GM18868 (cell line): ENCODE results near the gene REXO4.
"Not testable (repeated sequence)": the region's sequence is repeated elsewhere in the genome, so short reads cannot be mapped to it uniquely, and the experiment has no call there.

Experiments used
- ATAC-seq: cut with Tn5 transposase; IDR thresholded peaks from one replicate; pipeline ENCODE4 v1.9.1; 2021; ENCODE audit warnings: mild to moderate bottlenecking, moderate library complexity; ENCODE audit not compliant: unreplicated experiment

Gene REXO4

GRCh38 chr9:133451865-133452264 lies 34.1 kb upstream of the REXO4 start:
- ATAC-seq = not testable (repeated sequence)

DNA sequence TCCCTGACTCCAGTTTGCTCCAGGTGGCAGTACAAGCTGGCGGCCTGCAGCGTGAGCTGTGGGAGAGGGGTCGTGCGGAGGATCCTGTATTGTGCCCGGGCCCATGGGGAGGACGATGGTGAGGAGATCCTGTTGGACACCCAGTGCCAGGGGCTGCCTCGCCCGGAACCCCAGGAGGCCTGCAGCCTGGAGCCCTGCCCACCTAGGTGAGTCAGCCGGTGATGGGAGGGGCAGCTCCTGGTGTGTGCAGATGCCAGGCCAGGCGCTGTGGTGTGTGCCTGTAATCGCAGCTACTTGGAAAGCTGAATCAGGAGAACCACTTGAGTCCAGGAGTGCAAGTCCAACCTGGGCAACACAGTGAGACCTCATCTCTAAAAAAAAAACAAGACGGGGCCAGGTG lies 31.9 kb upstream of the REXO4 start:
- ATAC-seq = no peak

GRCh38 chr9:133448487-133448972 lies 30.7 kb upstream of the REXO4 start:
- no peak for ATAC-seq

GRCh38 chr9:133445293-133445969 lies 27.6 kb upstream of the REXO4 start:
- ATAC-seq = no peak

DNA sequence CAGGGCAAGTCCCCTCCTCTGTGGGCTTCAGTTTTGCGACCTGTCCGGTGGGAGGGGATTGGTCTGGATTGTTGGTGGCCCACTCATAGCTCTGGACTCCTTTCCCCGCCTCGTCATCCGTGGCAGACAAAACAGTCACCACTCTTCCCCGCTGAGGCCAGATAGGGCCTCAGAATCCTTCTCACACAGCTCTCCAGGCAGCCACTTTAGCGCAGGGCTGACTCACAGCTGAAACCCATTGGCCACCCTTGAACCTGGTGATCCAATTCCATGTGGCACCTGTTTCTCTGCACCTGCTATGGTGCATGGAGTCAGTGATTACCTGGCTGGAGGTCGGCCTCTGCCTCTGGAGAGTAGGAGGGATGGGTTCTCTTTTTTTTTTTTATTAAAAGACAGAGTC lies 26.2 kb upstream of the REXO4 start:
- ATAC-seq = no peak

DNA sequence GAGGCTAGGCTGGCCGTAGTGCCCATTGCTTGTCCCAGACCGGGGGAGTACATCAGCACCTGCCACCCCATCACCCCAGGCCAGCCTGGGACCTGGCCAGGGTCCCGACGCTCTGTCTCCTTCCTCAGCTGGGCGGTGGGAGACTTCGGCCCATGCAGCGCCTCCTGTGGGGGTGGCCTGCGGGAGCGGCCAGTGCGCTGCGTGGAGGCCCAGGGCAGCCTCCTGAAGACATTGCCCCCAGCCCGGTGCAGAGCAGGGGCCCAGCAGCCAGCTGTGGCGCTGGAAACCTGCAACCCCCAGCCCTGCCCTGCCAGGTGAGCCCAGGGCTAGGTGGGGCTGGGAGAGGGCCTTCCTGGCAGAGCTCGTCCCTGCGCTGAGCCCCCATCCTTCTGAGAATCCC lies 25.4 kb upstream of the REXO4 start:
- ATAC-seq = no peak

DNA sequence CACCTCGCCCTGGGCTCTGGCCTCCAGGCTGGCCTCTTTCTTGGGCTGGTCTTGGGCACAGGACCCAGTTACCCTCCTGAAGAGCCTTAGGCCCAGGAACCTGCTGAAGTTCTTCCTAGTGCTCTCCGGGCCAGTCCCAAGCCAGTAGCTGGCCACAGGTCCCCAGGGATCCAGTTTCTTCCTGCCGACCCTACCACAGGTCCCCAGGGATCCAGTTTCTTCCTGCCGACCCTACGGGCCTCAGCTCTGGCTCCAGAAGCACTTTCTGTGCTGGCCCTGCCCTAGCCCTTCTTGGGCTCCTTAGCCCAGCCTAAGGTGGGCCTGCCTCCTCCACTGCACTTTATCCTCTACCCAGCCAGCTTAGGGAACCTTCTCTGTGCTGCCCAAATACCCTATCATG lies 23.8 kb upstream of the REXO4 start:
- no peak for ATAC-seq

- peak; percentile 70 for ATAC-seq
Observed at GRCh38 chr9:133440874-133441273, 23.1 kb upstream of the REXO4 start.

DNA sequence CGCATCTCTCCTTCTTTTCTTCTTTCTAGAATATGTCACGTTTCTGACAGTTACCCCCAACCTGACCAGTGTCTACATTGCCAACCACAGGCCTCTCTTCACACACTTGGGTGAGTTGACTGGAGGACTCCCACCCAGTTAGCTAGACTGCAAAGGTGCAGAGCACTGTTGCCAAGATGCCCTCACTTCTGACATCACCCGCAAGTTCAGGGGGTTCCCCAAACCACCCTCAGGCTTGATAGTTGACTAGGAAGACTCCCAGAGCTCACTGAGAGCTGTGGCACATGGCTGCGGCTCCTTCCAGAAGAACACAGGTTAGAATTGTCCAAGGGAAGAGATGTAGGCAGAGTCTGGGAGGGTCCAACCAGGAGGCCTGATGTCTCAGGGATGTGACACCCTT lies 21.5 kb upstream of the REXO4 start:
- ATAC-seq = no peak

DNA sequence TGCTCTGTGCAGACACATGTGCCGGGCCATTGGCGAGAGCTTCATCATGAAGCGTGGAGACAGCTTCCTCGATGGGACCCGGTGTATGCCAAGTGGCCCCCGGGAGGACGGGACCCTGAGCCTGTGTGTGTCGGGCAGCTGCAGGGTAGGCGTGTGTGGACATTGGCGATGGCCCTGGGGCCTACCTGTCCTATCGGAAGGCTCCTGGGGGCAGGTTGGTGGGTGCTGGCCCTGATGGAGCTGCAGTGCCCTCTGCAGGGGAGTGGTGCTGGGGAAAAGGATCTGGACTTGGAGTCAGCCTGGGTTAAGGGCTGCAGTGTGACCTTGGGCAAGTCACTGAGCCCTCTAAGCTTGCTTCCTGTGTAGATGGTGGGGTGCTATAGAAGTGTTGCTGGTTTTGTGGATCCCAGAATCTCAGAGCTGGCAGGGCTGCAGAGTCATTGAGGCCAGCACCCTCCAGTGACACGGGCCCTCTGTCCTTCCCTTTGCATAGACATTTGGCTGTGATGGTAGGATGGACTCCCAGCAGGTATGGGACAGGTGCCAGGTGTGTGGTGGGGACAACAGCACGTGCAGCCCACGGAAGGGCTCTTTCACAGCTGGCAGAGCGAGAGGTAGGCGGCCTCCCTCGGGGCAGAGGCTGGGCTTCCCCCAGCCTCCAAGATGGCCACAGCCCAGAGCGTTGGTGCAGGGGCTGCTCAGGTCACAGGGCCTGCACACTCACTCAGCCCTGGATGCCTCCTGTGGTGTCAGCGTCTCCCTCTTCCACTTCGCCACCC lies 20.1 kb upstream of the REXO4 start:
- ATAC-seq = no peak

DNA sequence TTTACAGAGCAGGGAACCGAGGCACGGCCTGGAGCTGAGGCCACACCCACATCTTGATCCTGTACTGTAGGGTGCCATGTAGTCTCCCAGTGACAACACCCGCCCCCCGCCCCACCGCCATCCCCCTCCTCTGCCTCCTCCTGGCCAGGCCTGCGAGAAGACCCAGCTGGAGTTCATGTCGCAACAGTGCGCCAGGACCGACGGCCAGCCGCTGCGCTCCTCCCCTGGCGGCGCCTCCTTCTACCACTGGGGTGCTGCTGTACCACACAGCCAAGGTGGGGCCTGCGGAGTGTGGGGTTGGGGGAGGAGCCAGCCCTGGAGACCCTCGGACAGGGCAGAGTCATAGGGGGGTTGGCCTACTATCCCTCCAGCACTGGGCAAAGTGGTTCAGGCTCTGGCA lies 18.9 kb upstream of the REXO4 start:
- no peak for ATAC-seq

- ATAC-seq = no peak
Observed at GRCh38 chr9:133433351-133433843, 15.6 kb upstream of the REXO4 start.

DNA sequence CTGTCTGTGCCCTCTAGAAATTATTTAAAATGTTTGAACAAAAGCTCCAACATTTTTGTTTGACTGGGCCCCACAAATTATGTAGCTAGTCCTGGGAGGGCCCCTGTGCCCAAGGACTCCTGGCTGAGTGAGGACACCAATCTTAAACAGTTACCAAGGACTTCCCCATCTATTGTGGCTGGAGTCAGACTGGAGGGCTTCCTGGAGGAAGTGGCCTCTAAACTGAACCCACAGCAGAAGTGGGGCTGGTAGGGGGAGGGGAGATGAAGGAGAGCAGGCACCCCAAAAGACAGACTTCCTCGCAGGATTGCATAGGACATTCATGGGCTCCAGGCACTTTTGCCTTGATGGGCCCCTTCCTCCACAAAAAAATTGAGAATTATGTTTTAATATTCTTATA lies 12.4 kb upstream of the REXO4 start:
- ATAC-seq = no peak

- ATAC-seq = no peak
Observed at GRCh38 chr9:133429641-133430161, 11.9 kb upstream of the REXO4 start.

GRCh38 chr9:133429214-133429613 lies 11.4 kb upstream of the REXO4 start:
- no peak for ATAC-seq

DNA sequence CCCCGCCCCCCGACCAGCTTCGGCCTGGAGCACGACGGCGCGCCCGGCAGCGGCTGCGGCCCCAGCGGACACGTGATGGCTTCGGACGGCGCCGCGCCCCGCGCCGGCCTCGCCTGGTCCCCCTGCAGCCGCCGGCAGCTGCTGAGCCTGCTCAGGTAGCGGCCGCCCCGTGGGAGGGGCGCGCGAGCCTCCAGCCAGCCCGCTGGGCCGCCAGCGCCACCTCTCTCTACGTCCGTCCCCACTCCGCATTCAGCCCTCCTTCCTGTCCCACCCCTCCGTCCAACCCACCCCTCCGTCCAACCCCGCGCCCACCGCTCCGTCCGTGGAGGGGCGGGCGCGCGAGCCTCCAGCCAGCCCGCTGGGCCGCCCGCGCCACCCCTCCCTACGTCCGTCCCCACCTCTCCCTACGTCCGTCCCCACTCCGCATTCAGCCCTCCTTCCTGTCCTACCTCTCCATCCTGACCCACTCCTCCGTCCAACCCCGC lies 10.8 kb upstream of the REXO4 start:
- ATAC-seq = no peak

GRCh38 chr9:133427658-133428348 lies 10.0 kb upstream of the REXO4 start:
- ATAC-seq = no peak

DNA sequence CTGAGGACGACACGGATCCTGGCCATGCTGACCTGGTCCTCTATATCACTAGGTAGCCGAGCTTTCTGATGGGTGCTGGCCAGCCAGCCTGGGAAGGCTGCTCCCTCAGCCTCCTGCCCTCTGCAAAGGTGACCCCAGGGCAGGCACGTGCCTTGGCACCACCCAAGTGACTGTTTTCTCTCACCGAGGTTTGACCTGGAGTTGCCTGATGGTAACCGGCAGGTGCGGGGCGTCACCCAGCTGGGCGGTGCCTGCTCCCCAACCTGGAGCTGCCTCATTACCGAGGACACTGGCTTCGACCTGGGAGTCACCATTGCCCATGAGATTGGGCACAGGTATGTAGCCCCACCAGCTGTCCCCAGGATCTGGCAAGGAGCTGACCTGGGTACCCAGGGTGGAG lies 8.2 kb upstream of the REXO4 start:
- no peak for ATAC-seq

GRCh38 chr9:133425049-133425632 lies 7.3 kb upstream of the REXO4 start:
- ATAC-seq = no peak

DNA sequence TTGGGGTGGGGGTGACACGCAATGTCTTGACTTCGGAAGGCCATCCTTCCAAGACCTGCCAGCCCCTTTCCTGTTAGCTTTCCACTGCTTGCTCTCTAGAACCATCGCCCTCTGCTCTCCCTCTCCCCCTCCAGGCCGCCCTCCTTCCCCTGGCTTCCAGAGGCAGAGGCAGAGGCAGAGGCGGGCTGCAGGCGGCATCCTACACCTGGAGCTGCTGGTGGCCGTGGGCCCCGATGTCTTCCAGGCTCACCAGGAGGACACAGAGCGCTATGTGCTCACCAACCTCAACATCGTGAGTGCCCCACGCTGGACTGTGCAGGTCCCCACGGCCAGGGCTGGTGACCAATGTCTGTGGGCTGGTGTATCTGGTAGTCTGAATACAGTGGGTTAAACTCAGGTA lies 6.4 kb upstream of the REXO4 start:
- ATAC-seq = no peak

- ATAC-seq = no peak
Observed at GRCh38 chr9:133423216-133423615, 5.4 kb upstream of the REXO4 start.
